Measurements from ENCODE around the gene RHEBL1.
A peak's percentile ranks its signal among the peaks of the same experiment; 100 is the strongest.

RHEBL1 gene

DNA sequence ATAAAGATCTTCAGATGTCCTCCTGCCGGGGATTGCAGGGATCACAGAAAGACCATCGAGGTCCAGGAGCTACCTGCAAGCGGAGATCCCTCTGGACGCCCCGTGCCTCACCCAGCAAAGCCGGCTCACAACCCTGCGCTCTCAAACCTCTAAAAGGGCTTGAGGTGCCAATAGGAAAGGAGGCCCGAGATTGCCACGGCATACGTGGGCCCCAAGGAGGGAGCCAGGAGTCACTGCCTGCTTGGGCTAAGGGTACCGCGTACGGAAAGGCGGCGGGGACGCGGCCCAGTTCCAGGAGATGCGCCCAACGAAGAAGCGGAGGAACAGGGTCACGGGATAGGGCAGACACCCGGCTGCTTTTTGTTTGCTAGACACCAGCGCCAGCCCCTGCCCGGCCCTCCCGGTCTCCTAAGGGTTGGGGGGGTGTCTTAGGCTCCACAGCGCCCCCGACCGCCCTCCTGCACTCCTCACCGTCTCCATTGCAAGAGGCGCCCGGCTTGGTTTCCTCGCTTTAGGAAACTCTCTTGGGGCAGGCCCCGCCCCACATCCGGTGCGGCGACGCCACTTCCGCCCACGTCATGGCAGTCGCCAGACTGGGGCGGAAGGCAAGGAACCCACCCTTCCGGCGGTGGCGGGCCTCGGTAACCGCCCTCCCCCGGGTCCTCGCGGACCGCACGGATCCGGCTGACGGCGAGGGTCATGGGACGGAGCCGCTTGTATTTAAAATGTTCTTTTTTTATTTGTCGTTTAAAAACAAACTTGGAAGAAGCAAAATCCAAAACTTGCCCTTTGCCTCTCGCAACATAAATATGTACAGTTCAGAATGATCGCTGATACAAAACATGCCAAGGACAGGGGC, 51.3 kb downstream of the RHEBL1 start, which contains the start of gene PRKAG1:
PRKAG1 (minus strand) TSS at position 516 of the 859 bp plus-strand sequence; CDS start at position 480, 36 bp downstream.
- peak; percentile 92 to 95 for DNase-seq

DNA sequence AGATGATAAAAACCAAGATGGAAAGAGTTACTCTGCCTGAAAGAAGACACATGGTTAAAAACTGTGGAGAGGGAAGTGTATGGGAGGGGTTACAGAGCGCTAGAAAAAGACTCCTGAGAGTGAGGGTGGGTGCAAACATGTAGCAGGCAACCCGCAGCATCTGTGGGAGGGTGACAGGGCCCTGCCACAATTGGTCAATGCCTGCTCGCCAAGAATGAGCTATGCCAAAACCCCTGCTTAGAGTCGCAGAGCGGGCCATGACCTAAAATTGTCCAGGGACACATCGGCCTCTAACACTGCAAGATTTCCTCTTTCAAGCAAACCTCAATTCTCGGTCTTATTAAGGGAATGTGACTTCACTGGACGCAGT, 51.9 kb downstream of the RHEBL1 start:
- DNase-seq: peak; percentile 23 to 30

DNA sequence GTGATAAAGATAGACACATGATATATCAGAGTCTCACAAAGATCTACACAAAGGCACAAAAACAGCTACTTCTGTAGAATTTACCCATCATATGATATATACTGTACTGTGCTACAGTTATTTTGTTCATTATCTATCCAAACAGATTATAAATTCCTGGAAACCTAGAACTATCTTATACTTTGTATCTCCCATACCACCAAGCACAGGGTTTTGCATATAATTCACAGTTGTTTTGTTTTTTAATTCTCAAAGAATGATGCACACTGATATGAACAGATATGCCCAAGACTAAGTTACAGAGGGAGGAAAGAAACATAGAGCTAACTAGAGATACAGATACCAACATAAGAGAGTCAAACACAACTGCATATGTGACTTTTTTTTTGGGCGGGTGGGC, 54.6 kb downstream of the RHEBL1 start:
- no peak for DNase-seq
